Midbrain (tissue), 1 donor: ENCODE data around the gene TBC1D1.
A peak's percentile ranks its signal among the peaks of the same experiment; 100 is the strongest.

Experiments
- DNase-seq: peaks from one replicate; lab custom pipeline; 2025; lab: John Stamatoyannopoulos, UW

The TBC1D1 gene, protein sequence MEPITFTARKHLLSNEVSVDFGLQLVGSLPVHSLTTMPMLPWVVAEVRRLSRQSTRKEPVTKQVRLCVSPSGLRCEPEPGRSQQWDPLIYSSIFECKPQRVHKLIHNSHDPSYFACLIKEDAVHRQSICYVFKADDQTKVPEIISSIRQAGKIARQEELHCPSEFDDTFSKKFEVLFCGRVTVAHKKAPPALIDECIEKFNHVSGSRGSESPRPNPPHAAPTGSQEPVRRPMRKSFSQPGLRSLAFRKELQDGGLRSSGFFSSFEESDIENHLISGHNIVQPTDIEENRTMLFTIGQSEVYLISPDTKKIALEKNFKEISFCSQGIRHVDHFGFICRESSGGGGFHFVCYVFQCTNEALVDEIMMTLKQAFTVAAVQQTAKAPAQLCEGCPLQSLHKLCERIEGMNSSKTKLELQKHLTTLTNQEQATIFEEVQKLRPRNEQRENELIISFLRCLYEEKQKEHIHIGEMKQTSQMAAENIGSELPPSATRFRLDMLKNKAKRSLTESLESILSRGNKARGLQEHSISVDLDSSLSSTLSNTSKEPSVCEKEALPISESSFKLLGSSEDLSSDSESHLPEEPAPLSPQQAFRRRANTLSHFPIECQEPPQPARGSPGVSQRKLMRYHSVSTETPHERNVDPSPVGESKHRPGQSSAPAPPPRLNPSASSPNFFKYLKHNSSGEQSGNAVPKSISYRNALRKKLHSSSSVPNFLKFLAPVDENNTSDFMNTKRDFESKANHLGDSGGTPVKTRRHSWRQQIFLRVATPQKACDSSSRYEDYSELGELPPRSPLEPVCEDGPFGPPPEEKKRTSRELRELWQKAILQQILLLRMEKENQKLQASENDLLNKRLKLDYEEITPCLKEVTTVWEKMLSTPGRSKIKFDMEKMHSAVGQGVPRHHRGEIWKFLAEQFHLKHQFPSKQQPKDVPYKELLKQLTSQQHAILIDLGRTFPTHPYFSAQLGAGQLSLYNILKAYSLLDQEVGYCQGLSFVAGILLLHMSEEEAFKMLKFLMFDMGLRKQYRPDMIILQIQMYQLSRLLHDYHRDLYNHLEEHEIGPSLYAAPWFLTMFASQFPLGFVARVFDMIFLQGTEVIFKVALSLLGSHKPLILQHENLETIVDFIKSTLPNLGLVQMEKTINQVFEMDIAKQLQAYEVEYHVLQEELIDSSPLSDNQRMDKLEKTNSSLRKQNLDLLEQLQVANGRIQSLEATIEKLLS (N-terminal part only)

DNA sequence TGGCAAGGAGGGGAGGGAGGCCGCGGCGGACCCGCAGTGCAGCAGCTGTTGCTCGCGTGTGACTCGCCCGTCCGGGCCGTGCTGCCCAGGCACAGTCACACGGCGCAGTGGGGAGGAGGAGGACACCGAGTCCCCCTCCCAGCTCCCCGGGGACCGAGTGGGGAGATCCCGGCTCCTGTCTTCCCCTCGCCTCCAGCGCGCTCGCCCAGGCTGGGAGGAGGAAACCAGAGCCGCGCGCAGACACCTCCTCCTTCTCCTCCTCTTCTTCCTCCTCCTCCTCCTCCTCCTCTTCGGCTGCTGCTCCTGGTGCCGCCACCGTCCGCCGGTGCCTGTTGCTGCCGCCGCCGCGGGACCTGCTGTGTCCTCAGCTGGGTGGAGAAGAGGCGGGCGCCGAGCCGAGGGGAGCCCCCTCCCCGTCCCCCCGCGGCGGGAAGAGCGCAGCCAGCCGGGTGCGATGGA lies at the start of gene TBC1D1:
Gene TBC1D1 (plus strand): TSS at position 284 of the 459 bp plus-strand sequence. CDS start 11,012 bp downstream, outside the sequence.
- peak; percentile 56 for DNase-seq

DNA sequence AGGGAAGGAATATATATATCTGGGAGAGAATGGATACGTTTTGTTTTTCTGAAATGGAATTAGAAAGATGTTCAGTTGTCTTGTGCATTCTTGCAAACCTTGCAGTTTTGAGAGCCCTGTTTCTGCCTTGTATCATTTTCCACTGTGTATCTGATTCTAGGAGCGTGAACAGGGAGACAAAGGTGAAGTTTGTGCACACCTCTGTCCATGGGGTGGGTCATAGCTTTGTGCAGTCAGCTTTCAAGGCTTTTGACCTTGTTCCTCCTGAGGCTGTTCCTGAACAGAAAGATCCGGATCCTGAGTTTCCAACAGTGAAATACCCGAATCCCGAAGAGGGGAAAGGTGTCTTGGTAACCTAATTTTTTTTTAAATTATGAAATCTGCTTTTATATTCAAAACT lies 46.7 kb upstream of the TBC1D1 start:
- DNase-seq: no peak

DNA sequence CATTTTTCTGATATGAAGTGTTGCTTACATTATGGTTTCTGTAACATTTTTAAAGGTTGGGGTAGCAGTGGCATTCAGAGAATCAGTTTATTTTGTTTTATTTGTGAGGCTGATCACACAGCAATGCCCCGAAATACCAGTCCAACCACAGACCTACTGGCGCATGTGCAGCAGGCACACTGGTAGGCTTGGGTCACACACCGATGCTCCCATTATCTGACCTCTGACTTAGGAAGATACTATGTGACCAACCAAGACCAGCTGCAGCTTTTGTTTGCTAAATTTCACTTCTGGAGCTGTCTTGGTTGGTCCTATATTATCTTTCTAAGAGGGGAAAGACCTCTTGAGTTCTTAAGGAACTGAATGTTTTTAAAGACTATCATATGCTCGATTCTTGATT lies 45.7 kb upstream of the TBC1D1 start:
- no peak for DNase-seq

DNA sequence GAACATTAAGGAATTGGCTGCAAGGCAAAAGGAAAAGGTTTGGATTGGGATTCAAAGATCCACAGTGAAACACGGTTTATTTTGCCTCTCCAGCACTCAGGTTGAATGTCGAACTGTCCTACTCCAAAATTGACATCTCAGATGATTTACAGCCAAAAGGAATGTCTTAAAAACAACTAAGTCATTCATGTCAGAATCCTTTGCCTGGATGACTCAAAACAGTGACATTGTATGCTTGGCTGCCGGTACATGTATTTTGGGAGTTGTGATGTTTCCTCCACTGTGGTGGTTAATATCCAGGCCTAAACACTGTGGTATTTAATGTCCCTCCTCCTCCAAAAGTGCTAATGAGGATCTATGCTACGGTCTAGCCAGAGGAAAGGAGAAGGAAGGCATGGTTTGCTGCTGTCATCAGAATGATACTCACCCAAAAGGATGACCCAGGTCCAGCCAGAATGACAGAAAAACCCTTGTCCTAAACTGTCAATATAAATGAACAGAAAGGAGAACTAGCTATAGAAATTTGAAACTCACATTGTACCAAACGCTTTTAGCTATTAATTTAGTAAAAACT lies 43.5 kb upstream of the TBC1D1 start:
- DNase-seq: no peak

DNA sequence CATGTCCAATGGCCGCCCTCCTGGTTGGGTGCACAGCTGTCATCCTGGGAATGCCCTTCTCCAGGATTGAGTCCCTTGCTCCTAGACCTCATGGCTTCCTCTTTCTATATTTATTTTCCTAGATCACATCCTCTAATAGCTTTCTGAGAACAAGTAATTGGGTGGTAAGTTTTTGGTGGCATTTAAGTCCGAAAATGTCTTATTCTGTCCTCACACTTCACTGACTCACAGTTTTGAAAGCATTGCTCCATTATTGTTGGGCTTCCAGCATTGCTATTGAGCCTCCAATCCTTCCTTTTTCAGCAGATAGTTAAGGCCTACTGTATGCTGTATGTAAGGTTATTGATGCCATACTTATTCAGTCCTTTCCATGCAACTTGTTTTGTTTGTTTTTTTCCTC lies 38.5 kb upstream of the TBC1D1 start:
- no peak for DNase-seq

DNA sequence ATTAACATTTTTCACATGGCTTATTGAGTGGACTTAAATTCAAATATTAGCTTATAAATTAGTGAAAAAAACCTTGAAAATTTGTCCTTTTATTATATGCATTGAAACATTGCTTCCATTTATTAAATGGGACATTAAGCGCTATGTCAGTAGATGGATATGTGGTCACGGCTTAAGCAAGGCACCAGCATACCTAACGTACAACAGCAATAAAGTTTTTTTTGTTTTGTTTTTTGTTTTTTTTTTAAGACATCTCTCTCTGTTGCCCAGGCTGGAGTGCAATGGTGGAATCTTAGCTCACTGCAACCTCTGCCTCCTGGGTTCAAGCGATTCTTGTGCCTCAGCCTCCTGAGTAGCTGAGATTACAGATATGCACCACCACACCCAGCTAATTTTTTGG lies 32.8 kb upstream of the TBC1D1 start:
- no peak for DNase-seq

DNA sequence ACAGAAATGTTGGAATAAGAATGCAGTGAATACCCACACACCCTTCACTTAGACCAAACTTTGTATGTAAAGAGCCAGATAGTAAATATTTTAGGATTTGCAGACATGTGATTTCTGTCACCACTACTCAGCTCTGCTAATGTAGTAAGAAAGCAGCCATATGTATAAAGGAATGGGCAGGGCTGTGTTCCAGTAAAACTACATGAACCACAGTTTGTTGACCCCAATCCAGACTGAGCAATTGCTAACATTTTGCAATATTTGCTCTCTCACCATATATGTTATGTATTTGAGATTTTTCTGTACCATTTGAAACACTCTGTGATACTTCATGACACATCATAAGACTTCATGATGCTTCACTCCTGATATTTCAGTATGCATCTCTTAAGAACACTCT lies 32.0 kb upstream of the TBC1D1 start:
- no peak for DNase-seq

DNA sequence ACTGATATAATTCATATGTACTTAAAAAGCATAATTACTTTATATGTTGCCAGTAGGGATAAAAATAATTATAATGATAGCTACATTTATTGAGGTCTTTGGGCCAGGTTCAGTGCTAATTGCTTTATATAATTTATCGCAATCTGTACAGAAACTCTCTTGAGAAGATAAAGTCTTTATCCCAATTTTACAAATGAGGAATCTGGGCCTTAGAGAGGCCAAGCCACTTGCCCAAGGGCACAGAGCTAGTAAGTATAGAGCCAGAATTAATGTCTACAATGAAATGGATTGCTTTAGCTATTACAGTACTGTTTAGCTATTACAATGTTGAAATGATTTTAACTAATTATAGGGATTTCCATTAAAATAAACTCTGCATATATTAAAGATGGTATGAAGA lies 30.6 kb upstream of the TBC1D1 start:
- no peak for DNase-seq

DNA sequence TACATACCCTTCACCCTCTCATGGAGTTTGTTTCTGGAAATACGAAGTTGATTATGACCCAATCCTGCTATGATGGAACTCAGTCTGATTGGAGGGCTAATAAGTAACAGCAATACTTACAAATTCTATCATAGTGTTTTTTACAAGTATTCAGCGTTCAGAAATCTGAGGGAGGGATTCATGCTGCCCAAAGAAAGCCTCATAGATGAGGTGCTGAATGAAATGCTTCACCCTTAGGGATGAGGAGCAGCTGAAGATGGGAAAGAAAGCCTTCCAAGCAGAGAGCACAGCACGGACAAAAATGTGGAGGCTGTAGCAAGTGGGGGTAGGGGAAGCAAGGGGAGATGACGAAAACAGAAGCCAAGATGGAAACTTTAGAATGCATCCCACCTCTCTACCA lies 27.9 kb upstream of the TBC1D1 start:
- DNase-seq: no peak

DNA sequence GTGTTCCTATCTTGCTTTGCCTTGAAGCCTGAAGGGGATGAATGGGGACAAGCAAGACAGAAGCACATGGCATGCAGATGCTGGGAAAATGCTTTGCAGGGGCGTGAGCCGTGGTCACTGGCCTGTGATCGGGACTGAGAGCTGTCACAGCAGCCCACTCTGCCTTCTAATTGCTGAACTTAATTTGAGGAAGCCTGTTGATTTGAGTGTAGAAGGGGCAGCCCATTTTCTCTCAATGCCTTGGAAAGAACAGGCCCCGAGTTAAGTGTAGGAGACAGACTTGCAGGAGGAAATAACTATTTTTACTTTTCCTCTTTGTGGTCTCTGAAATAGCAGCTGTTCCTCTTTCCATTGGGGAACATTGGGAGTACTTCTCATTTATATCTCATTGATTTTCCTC lies 26.1 kb upstream of the TBC1D1 start:
- peak; percentile 22 for DNase-seq

DNA sequence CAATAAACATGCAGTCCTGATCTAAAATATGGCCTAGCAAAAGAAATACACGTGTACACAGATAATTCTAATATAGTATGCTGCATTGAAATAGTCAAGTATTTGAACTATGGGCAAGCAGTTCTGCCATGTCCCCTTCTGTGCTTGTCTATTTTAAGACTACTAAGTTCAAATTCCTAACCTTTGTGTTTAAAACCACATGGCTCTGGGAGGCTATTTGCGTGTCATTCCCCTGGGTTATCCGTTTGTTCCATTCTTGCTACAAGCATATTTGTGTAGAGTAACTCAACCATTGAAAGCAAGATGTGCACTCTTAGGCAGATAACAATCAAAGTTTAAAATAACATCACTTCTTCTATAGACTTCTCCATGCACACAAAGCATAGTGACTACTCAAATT lies 25.4 kb upstream of the TBC1D1 start:
- no peak for DNase-seq

DNA sequence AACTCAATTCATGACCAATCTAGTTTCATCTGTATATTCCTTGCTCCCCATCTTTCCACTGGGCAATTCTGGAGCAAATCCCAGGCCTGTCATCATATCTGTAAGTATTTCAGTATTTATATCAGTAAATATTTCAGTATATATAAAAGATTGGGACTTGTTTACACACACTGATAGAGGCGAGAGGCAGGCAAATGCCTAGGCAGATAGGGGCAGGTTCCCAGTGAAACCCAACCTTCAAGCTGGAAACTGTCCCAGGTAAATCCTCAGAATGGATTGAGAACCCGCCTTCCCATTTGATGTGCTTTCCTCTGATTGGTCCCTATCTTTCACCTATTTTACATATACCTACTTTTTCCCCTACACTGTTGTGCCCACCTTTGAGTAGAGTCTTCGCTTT lies 23.8 kb upstream of the TBC1D1 start:
- no peak for DNase-seq

DNA sequence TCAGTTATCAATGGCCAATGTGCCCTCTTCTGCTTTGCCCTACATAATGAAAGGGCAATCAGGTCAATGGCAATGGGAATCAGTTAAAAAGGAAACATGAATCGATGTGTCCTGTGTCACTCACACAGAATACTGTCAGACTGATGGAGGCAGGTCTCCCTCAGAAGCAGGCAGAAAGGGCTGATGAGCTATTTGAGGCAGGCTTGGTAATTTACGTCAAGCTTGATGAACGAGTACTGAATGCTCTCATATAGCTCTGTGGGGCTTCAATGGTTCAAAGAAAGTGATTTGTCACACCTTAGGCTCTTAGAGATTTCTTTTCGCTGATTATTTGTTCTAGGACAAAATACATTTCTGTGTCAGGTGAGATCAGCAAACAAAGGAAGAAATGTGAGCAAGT lies 22.6 kb upstream of the TBC1D1 start:
- no peak for DNase-seq

DNA sequence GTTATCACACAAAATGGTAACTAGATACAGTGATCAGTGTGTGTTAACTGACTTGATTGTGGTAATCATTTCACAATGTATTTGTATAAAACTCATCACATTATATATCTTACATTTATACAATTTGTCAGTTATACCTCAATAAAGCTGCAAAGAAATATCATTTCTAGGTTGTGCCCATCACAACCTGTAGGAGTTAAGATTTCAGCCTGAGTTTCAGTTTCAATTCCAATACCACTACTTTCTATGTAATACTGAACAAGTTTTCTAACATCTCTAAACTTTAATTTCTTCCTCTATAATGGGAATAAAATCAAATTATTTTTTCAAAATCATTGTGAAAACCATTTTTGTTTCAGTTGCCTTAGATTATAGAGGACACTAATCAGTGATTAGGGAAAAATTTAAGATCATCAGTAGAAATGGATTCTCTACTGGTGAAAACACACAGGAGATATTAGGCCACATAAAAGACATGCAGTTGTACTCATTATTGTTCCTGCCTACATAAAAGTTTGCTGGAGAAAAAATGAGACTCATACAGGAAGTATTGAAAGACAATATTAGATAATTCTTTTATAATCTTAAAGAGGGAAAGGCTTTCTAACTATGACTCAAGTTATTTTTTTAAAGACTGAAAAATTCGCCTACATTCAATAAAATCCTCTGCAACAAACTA lies 18.4 kb upstream of the TBC1D1 start:
- DNase-seq: no peak

DNA sequence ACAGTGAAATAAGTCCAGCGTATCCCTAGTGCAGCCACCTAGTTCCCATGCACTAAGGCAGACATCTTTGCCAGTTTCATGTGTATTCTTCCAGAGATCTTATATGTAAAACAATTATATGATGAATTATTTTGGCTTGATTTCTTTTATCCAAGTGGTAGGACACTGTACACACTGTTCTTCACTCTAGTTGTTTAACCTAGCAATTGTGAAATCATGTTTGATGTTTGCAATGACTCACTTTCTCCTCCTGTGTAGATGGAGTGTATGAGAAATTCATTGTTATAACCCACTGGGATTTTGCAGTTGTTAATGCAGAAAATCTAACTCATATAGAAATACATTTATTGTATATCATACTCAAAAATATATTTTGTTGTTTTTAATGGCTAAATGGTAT lies 17.5 kb upstream of the TBC1D1 start:
- no peak for DNase-seq

DNA sequence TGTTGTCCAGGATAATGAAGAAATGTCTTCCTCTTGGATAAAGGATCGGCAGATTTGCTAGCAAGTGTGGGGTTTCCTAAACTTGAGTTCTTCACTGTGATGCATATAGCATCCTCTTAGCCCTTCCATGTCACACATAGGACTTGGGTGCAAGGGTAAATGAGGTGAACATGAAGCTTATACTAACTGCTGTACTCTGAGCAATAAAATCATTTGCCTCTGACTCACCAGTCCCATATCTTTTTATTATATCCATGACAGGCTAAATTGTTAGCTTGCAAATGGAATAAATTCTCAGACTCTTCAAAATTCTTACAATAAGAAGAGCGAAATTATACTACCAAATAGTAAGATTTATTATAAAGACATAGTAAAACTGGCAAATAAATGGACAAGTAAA lies 14.7 kb upstream of the TBC1D1 start:
- DNase-seq: no peak

DNA sequence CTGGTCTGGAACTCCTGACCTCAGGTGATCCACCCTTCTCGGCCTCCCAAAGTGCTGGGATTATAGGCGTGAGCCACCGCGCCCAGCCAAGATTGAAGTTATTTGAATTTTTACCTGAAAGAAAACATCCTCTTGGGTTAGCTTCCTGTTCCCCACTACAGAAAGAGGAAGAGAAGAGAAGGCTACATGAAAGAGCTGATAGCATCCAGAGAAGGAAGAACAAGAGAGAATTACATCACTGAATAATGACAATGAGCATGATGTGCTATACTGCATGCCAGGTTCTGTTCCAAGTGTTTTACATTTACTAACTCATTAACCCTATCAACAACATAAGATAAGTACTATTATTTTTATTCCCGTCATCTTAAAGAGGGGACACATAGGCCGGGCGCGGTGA lies 11.5 kb upstream of the TBC1D1 start:
- no peak for DNase-seq

DNA sequence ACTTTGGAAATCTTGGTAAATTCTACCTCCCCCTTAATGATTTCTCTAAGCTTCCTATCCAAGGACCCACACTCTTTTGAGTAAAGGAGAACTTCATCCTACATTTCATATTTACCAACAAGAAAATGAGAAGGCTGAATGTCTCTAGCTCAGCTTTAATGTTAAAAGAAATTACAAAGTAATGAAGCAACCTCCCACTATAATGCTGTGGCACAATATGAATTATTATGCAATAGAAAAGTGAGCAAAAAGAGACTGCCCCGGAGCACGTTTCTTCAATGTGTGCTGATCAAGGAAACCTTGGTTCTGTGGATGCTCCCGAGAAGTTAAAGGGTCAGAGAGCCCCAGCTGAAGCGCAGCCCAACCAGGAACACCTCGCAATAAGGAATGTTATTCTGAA lies 9.1 kb upstream of the TBC1D1 start:
- DNase-seq: no peak

DNA sequence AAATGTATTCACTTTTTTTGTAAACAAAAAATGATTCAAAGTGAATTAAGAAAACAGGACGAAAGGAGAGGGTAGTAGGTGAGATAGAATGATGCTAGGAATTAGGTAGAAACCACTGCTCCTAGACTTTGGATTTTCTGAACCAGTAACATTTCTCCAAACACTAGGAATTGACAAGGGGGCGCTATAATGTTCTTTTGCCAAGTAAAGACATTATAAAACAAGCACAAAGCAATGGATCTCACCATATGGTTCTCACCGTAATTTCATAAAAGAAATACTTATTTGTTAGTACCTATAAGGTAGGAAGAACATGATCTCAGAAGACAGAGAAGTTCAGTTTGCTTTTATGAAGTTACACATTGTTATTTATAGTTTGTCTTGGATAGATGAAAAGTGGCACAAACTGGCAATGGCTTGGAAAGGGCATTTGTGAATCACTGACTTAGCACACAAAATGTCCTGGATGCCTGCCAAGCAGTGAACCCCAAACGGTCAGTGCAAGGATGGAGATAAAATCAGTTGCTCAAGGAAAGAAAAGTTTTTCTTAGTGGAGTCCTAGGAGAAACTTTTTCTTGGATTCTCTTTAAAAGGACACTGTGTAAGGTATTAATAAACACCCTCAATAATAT lies 8.1 kb upstream of the TBC1D1 start:
- no peak for DNase-seq

DNA sequence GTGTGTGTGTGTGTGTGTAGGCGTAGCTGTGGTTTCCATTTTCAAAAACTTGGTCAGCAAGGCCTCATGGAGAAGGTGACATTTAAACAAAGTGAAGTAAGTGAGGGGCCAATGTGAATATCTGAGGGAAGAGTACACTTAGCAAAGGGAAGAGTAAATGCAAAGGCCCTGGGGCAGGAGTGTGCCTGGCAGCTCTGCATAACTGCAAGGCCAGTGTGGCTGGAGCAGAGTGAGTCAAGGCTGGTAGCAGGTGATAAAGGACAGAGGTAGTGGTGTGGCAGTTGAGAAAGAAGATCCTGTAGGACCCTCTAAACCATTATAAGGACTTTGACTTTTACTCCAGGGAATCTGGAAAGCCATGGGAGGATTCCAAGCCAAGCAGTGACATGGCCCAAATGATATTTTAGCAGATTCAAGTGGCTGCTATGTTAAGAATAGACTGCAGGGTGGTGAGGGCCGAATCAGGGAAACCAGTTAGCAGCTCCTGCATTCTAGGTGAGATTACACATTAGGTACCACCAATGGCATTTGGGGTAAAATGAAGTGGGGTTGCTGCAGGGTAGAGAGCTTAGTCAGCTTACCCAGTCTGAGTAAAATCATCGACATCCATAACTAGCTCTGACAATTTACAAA lies 5.9 kb upstream of the TBC1D1 start:
- no peak for DNase-seq

DNA sequence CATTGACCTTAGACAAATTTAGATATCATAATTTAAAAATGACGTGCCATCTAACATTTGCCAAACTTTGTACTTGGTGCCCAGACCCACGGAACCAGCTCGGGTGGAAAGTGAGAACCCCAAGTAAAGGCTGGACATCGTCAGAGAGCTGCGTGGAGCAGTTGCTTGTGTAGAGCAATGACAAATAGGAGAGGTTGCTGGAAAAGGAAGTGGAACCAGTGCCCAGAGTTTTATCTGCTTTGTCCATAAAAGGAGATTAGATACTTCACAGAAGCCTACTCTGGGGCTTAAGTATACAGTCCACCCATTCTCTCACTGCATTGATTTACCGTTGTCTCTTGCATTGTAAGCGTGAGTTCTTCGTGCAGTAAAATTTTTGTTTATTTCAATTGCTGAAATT lies 5.4 kb upstream of the TBC1D1 start:
- DNase-seq: no peak
